Central memory CD8-positive, alpha-beta T cell (primary cell): Measurements from ENCODE around the gene TMEFF1.
A peak's percentile ranks its signal among the peaks of the same experiment; 100 is the strongest.
"Not testable (repeated sequence)": the region's sequence is repeated elsewhere in the genome, so short reads cannot be mapped to it uniquely, and the experiment has no call there.

Source experiments
- ATAC-seq: fragments of 150-1000 bp; cut with Tn5 transposase; replicated peaks from 2 replicates; pipeline ENCODE4 v1.10.0; 2022; ENCODE audit warnings: mild to moderate bottlenecking, moderate FRiP score, moderate number of reproducible peaks; ENCODE audit not compliant: poor library complexity, severe bottlenecking; ENCODE audit errors: extremely low read depth
- DNase-seq, 2 donors: peaks; one replicate each; pipeline ENCODE4 v3.0.0; 2021; ENCODE audit warnings: low spot score in 2 of 2
- H3K27ac Mint-ChIP-seq: one replicate; pipeline ENCODE4 v1.8.0; 2022; ENCODE audit warnings: low read depth, mild to moderate bottlenecking, moderate library complexity, mixed read lengths
- H3K27me3 Mint-ChIP-seq: one replicate; pipeline ENCODE4 v1.8.0; 2022; ENCODE audit warnings: mixed read lengths
- H3K36me3 Mint-ChIP-seq: one replicate; pipeline ENCODE4 v1.8.0; 2022; ENCODE audit warnings: mild to moderate bottlenecking, moderate library complexity, mixed read lengths; ENCODE audit not compliant: insufficient read depth
- H3K4me1 Mint-ChIP-seq: one replicate; pipeline ENCODE4 v1.8.0; 2022; ENCODE audit warnings: mixed read lengths
- H3K4me3 Mint-ChIP-seq: one replicate; pipeline ENCODE4 v1.8.0; 2022; ENCODE audit warnings: mild to moderate bottlenecking, moderate library complexity, mixed read lengths
- H3K9me3 Mint-ChIP-seq: one replicate; pipeline ENCODE4 v1.8.0; 2022; ENCODE audit warnings: mixed read lengths

The TMEFF1 gene

DNA sequence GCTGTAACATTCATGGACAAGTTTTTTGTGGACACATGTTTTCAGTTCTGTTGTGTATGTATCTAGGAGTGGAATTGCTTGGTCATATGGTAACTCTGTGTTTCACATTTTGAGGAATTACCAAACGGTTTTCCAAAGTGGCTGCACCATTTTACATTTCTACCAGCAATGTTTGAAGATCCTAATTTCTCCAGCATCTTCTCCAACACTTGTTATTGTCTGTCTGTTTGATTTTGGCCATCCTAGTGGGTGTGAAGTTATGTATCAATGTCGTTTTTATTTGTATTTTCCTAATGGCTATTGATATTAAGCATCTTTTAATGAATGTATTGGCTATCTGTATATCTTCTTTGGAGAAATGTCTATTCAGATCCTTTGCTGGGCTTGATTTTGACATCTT is 6.9 kb downstream of the TMEFF1 start:
- ATAC-seq (no peak), DNase-seq (no peak)
- Mint-ChIP-seq H3K27ac (no peak overlapping the region), H3K9me3 (no peaks in the 10 kb centered on the region), H3K36me3 (no peaks in the 10 kb centered on the region), H3K27me3 (peaks cover 22% of the 10 kb centered on the region), H3K4me1 (no peaks in the 10 kb centered on the region), H3K4me3 (no peak overlapping the region)

GRCh38 chr9:100485196-100485595 is 12.2 kb downstream of the TMEFF1 start:
- H3K4me1 Mint-ChIP-seq: no peaks in the 10 kb centered on the region
- no peak overlapping the region for H3K4me3 Mint-ChIP-seq
- no peaks in the 10 kb centered on the region for H3K9me3 Mint-ChIP-seq
- no peak overlapping the region for H3K27ac Mint-ChIP-seq
- no peaks in the 10 kb centered on the region for H3K27me3 Mint-ChIP-seq
- no peaks in the 10 kb centered on the region for H3K36me3 Mint-ChIP-seq
- DNase-seq: no peak
- ATAC-seq: no peak

DNA sequence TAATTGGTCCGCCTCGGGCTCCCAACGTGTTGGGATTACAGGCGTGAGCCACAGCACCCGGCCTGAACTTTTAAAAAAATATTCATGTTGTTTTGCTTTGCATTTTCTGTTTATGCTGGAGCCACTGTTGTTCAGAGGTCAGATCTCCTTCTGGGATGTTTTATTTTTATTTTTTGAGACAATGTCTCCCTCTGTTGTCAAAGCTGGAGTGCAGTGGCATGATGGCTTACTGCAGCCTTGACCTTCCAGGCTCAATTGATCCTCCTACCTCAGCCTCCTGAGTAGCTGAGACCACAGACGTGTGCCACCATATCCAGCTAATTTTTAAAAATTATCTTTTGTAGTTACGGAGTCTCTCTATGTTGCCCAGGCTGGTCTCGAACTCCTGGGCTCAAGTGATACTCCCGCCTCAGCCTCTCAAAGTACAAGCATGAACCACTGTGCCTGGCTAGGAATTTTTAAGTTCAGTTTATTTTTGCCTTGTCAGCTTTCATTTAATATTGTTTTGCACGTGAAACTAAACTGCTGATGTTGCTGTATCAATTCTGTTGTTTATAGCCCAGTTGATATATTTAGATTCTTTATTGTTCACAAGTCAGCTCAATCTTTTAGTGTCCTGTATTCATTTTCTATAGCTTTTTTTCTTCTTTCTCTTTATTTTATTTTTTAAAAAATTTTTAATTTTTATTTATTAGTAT is 13.7 kb downstream of the TMEFF1 start:
- H3K4me1 Mint-ChIP-seq: no peaks in the 10 kb centered on the region
- H3K36me3 Mint-ChIP-seq: no peaks in the 10 kb centered on the region
- DNase-seq (no peak), ATAC-seq (no peak)
- no peaks in the 10 kb centered on the region for H3K9me3 Mint-ChIP-seq
- no peak overlapping the region for H3K4me3 Mint-ChIP-seq
- H3K27ac Mint-ChIP-seq: no peak overlapping the region
- H3K27me3 Mint-ChIP-seq: no peaks in the 10 kb centered on the region

DNA sequence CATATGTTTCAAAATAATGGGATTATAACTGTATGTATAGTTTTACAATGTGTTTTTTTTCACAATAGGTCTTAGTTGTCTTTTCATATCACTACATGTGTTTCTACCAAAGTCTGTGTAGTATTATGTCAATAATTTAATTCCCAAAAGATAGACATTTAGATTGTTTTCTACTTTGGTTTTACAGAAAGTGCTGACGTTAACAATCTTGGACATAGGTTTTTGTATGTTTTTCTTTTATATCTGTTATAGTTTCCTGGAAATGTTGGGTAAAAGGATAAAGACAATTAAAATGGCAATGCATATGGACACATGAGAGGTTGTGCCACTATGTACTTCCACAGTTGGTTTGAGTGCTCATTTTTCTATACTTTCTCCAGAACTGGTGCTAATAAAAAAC is 15.2 kb downstream of the TMEFF1 start:
- no peaks in the 10 kb centered on the region for H3K4me1 Mint-ChIP-seq
- H3K36me3 Mint-ChIP-seq: no peaks in the 10 kb centered on the region
- DNase-seq: no peak
- H3K4me3 Mint-ChIP-seq: no peak overlapping the region
- ATAC-seq: no peak
- no peak overlapping the region for H3K27ac Mint-ChIP-seq
- no peaks in the 10 kb centered on the region for H3K9me3 Mint-ChIP-seq
- H3K27me3 Mint-ChIP-seq: no peaks in the 10 kb centered on the region

DNA sequence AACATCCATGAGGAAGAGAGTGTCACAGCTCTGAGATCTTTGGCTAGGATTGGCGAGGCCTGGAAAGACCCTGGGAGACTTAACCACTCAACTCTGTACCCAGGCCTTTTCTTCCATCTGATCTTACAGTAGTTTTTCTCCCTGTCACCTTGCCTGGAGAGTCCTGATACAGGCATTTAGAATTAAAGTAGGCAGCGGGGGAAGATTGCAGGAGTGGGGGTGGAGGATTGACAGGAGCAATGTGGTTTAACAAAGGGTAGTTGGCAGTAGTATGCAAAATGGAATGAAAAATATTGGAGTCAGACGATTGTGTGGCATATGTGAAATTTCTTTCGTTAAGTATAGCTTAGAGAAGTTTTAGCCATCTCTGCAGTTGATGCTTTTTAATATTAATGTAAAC is 16.9 kb downstream of the TMEFF1 start:
- Mint-ChIP-seq H3K4me1 (no peaks in the 10 kb centered on the region), H3K9me3 (no peaks in the 10 kb centered on the region), H3K27me3 (no peaks in the 10 kb centered on the region), H3K4me3 (no peak overlapping the region), H3K27ac (no peak overlapping the region), H3K36me3 (no peaks in the 10 kb centered on the region)
- no peak for ATAC-seq
- no peak for DNase-seq

GRCh38 chr9:100492952-100493351 is 20.0 kb downstream of the TMEFF1 start:
- Mint-ChIP-seq H3K27ac (no peak overlapping the region), H3K36me3 (no peaks in the 10 kb centered on the region), H3K4me3 (no peak overlapping the region), H3K27me3 (no peaks in the 10 kb centered on the region), H3K4me1 (no peaks in the 10 kb centered on the region), H3K9me3 (no peaks in the 10 kb centered on the region)
- ATAC-seq (no peak), DNase-seq (no peak)

GRCh38 chr9:100498592-100498991 is 25.6 kb downstream of the TMEFF1 start:
- H3K36me3 Mint-ChIP-seq: no peaks in the 10 kb centered on the region
- DNase-seq (no peak), ATAC-seq (no peak)
- H3K4me3 Mint-ChIP-seq: no peak overlapping the region
- no peaks in the 10 kb centered on the region for H3K9me3 Mint-ChIP-seq
- H3K27me3 Mint-ChIP-seq: no peaks in the 10 kb centered on the region
- no peak overlapping the region for H3K27ac Mint-ChIP-seq
- H3K4me1 Mint-ChIP-seq: no peaks in the 10 kb centered on the region

- Mint-ChIP-seq H3K4me1 (no peaks in the 10 kb centered on the region), H3K9me3 (no peaks in the 10 kb centered on the region), H3K27me3 (no peaks in the 10 kb centered on the region), H3K27ac (no peak overlapping the region), H3K4me3 (no peak overlapping the region), H3K36me3 (no peaks in the 10 kb centered on the region)
- ATAC-seq (no peak), DNase-seq (no peak)
Observed at GRCh38 chr9:100499460-100499859, 26.5 kb downstream of the TMEFF1 start.

DNA sequence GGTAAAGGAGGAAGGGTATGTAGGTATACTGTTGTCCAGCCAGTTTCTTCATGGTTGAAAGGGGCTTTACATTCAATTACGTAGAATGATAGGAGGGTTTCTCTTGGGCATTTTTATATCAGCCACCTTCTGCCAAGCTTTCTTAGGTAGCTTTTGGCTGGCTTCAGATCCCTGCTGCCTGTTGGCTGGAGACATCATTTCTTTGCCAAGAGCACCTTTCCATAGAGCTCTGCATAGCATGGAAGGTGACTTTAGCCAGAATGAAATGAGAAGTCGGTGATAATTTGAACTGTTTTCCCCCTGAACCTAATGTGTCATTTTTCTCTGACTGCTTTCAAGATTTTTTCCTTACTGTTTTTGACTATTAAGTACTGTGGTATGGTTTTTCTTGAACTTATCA is 26.9 kb downstream of the TMEFF1 start:
- Mint-ChIP-seq H3K4me1 (no peaks in the 10 kb centered on the region), H3K9me3 (no peaks in the 10 kb centered on the region), H3K27ac (no peak overlapping the region), H3K36me3 (no peaks in the 10 kb centered on the region), H3K4me3 (no peak overlapping the region), H3K27me3 (no peaks in the 10 kb centered on the region)
- no peak for DNase-seq
- ATAC-seq: no peak

GRCh38 chr9:100505564-100506159 is 32.7 kb downstream of the TMEFF1 start:
- no peaks in the 10 kb centered on the region for H3K36me3 Mint-ChIP-seq
- H3K4me1 Mint-ChIP-seq: no peaks in the 10 kb centered on the region
- no peaks in the 10 kb centered on the region for H3K27me3 Mint-ChIP-seq
- DNase-seq (peak in 1 of 2 donors; percentile 22), ATAC-seq (no peak)
- H3K9me3 Mint-ChIP-seq: no peaks in the 10 kb centered on the region
- no peak overlapping the region for H3K27ac Mint-ChIP-seq
- H3K4me3 Mint-ChIP-seq: no peak overlapping the region

- H3K27ac Mint-ChIP-seq, ATAC-seq, H3K27me3 Mint-ChIP-seq, H3K4me1 Mint-ChIP-seq, H3K4me3 Mint-ChIP-seq, H3K9me3 Mint-ChIP-seq, DNase-seq, H3K36me3 Mint-ChIP-seq: not testable (repeated sequence)
Observed at GRCh38 chr9:100507350-100507749, 34.4 kb downstream of the TMEFF1 start.

- no peaks in the 10 kb centered on the region for H3K36me3 Mint-ChIP-seq
- no peak overlapping the region for H3K27ac Mint-ChIP-seq
- ATAC-seq (no peak), DNase-seq (no peak)
- H3K4me3 Mint-ChIP-seq: no peak overlapping the region
- no peaks in the 10 kb centered on the region for H3K4me1 Mint-ChIP-seq
- H3K9me3 Mint-ChIP-seq: no peaks in the 10 kb centered on the region
- no peaks in the 10 kb centered on the region for H3K27me3 Mint-ChIP-seq
Observed at GRCh38 chr9:100511205-100511604, 38.3 kb downstream of the TMEFF1 start.

DNA sequence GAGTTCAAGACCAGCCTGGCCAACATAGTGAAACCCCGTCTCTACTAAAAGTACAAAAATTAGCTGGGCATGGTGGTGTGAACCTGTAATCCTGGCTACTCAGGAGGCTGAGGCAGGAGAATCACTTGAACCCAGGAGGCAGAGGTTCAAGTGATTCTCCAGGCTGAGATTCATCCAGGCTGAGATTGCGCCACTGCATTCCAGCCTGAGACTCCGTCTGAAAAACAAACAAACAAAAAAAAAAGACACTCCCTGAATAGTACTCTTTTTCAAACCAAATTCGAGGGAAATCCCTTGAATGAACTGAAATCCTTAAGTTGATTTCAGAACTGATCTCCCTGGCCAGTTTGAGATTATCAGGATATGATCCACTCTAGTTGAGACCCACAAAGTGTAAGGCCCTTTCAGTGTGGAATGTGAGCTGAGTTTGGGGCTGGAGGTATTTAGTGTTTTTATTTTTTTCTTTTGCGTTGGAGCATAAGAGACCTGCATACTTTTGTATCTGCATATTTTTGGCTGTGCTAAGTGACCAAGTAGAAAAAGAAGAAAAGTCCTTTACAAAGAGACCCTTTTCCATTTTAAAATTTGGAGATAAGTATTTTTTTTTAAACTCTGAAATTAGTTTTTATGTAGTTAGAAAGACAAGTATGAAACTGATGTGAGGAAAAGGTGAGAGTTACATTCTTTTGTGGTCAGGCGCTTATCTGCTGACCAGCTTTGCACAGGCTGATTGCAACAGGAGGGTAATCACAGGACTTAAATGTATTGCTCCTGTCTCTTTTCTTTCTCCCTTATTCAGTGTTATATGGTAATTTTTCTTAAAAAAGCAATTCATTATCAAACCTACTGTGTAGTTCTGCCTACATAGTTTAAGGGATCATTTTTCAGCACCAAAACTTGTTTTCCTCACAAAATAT is 42.9 kb downstream of the TMEFF1 start:
- Mint-ChIP-seq H3K27me3 (no peaks in the 10 kb centered on the region), H3K27ac (no peak overlapping the region), H3K4me1 (no peaks in the 10 kb centered on the region), H3K9me3 (no peaks in the 10 kb centered on the region), H3K4me3 (no peak overlapping the region), H3K36me3 (no peaks in the 10 kb centered on the region)
- no peak for ATAC-seq
- DNase-seq: no peak
